Endothelial cell (in vitro differentiated cells): ENCODE measurements around the gene IQGAP2. TPM values are rescaled to one million over a fixed set of nuclear protein-coding genes. Genes with fewer than 3 reads are reported as not detected.

Experiments used
- DNase-seq: peaks from one replicate; pipeline ENCODE4 v3.0.0; 2021; ENCODE audit warnings: low spot score
- H3K27ac Mint-ChIP-seq: one replicate; pipeline ENCODE4 v1.8.0; 2021; ENCODE audit warnings: mixed read lengths, inconsistent platforms; ENCODE audit not compliant: unreplicated experiment
- H3K27me3 Mint-ChIP-seq: one replicate; pipeline ENCODE4 v1.8.0; 2021; ENCODE audit warnings: mild to moderate bottlenecking, moderate library complexity, mixed read lengths, inconsistent platforms; ENCODE audit not compliant: unreplicated experiment
- H3K36me3 Mint-ChIP-seq: one replicate; pipeline ENCODE4 v1.8.0; 2021; ENCODE audit warnings: mild to moderate bottlenecking, low read depth, mixed read lengths, inconsistent platforms; ENCODE audit not compliant: unreplicated experiment
- H3K4me1 Mint-ChIP-seq: one replicate; pipeline ENCODE4 v1.8.0; 2021; ENCODE audit warnings: mild to moderate bottlenecking, mixed read lengths, inconsistent platforms; ENCODE audit not compliant: unreplicated experiment
- H3K4me3 Mint-ChIP-seq: one replicate; pipeline ENCODE4 v1.8.0; 2021; ENCODE audit warnings: mild to moderate bottlenecking, mixed read lengths, inconsistent platforms; ENCODE audit not compliant: unreplicated experiment
- H3K9me3 Mint-ChIP-seq: one replicate; pipeline ENCODE4 v1.8.0; 2021; ENCODE audit warnings: mixed read lengths, inconsistent platforms; ENCODE audit not compliant: unreplicated experiment
- CTCF ChIP-seq: fragments of 200-600 bp; sonication (generic); IDR thresholded peaks from one replicate; pipeline ENCODE4 v1.5.0; 2021; ENCODE audit warnings: antibody characterized with exemption; ENCODE audit not compliant: unreplicated experiment
- total RNA-seq: library from RNA; stranded (reverse); fragmentation: NEBNext Ultra II Directional; extraction: Animal tissue kit (Norgen Biotek cat#: 25700); gene quantifications from one replicate; pipeline ENCODE4 v1.2.1, GENCODE V29; 2021; ENCODE audit not compliant: unreplicated experiment

The IQGAP2 gene
- total RNA-seq, 1 donor from 2014 or later, result 43.4 TPM

DNA sequence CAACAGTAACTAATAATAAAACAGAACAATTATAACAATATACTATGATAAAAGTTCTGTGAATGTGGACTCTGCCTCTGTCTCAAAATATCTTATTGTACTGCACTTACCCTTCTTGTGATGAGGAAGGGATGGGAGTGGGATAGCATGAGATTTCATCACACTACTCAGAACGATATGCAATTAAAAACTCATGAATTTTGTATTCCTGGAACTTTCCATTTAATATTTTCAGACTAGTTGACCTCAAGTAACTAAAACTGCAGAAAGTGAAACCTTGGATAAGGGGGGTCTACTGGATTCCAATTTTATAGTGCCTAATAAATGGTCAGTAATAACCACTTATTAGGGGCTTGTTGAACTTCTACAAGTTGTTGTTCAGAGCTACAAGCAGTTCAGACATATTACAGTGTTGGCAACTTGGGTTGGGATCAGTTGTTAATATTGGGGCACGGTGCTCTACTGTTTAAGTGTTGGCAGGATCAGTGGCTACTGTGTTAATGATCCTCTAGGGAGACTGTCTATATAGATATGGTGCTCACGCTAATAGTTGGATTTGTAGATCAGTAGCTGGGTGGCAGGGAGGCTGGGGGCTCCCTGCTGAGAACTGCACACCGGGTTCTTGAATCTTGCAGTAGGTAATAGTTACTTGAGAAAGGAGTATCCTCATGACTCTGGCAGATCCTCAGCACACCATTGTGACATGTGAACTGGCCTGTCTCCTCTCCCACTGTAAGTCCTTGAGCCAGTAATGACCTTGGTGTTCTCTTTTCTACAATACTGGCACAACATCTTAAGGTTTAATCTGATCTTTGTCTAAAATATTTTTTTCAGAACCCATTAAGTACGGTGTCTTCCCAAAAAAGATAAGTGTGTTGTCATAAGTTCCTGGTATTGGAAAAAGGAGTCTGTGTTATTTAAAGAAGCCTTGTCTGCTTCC is 158.1 kb downstream of the IQGAP2 start:
- Mint-ChIP-seq H3K27me3 (peaks cover 2% of the 10 kb centered on the region), H3K36me3 (peaks cover 7% of the 10 kb centered on the region), H3K4me1 (peaks cover 12% of the 10 kb centered on the region), H3K9me3 (no peaks in the 10 kb centered on the region), H3K27ac (no peak overlapping the region), H3K4me3 (no peak overlapping the region)
- TF ChIP-seq CTCF, result no peak
- no peak for DNase-seq

GRCh38 chr5:76561959-76562358 is 158.9 kb downstream of the IQGAP2 start:
- Mint-ChIP-seq H3K9me3 (no peaks in the 10 kb centered on the region), H3K4me1 (peaks cover 12% of the 10 kb centered on the region), H3K27ac (no peak overlapping the region), H3K36me3 (peaks cover 7% of the 10 kb centered on the region), H3K27me3 (peaks cover 5% of the 10 kb centered on the region), H3K4me3 (no peak overlapping the region)
- DNase-seq, result no peak
- no peak for TF ChIP-seq CTCF

DNA sequence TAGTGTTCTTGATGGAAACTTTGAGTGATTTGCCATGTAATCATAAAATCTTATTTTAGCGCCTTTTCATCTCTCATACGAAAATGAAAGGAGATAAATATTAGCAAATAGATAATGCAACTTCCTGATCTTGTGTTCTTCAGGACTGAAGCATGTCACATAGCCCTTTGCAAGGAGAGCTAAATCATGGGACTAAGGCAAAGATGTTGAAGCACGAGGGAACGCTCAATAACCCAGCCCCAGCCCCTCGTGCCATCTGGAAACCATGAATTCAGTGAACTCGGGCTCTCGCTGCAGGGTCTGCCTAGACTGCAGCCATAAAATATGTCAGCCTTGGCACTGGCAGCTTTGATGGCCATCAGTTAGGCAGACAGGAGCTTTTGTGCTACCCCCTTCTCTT is 161.9 kb downstream of the IQGAP2 start:
- Mint-ChIP-seq H3K27me3 (peaks cover 3% of the 10 kb centered on the region), H3K4me3 (no peak overlapping the region), H3K9me3 (no peaks in the 10 kb centered on the region), H3K4me1 (peaks cover 6% of the 10 kb centered on the region), H3K27ac (no peak overlapping the region), H3K36me3 (no peaks in the 10 kb centered on the region)
- no peak for TF ChIP-seq CTCF
- DNase-seq, result no peak

DNA sequence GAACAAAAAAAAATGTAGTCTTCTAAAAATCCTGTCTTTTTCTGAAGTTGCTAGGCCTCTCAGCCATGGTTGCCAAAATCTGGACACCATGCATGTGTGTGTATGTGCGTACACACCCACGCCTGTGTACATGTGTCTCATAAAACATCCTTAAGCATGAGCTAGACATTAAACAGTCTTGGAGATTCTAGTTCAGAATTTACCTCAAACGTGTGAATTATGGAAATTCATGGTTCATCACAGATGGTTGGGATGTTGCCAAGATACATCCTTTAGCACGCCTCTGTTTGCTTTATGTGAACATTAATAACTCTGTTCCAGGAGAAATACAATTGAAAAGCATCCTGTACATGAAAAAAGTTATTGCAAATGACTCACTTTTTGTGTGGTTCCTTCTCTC is 167.1 kb downstream of the IQGAP2 start:
- no peaks in the 10 kb centered on the region for H3K4me1 Mint-ChIP-seq
- no peak overlapping the region for H3K4me3 Mint-ChIP-seq
- no peaks in the 10 kb centered on the region for H3K9me3 Mint-ChIP-seq
- H3K36me3 Mint-ChIP-seq, result no peaks in the 10 kb centered on the region
- peaks cover 3% of the 10 kb centered on the region for H3K27me3 Mint-ChIP-seq
- DNase-seq, result no peak
- no peak for TF ChIP-seq CTCF
- no peak overlapping the region for H3K27ac Mint-ChIP-seq

GRCh38 chr5:76571559-76571958 is 168.5 kb downstream of the IQGAP2 start:
- TF ChIP-seq CTCF, result peak; percentile 28
- no peak for DNase-seq
- H3K27ac Mint-ChIP-seq, result no peak overlapping the region
- H3K4me3 Mint-ChIP-seq, result no peak overlapping the region
- peaks cover 3% of the 10 kb centered on the region for H3K27me3 Mint-ChIP-seq
- no peaks in the 10 kb centered on the region for H3K9me3 Mint-ChIP-seq
- H3K4me1 Mint-ChIP-seq, result no peaks in the 10 kb centered on the region
- no peaks in the 10 kb centered on the region for H3K36me3 Mint-ChIP-seq
